Measurements from ENCODE around the gene SPPL3. TPM values are rescaled to one million over a fixed set of nuclear protein-coding genes. Genes with fewer than 3 reads are reported as not detected.

Gene SPPL3
- total and polyA plus RNA-seq, 8 donors: 44.5 to 76.2 (median 68.1) TPM

- H3K4me1 ChIP-seq: peaks cover 14 to 33% of the 10 kb centered on the region in 2 donors
- H3K27me3 ChIP-seq: no peaks in the 10 kb centered on the region
- no peaks in the 10 kb centered on the region for H3K9me3 ChIP-seq
- H3K27ac ChIP-seq: no peak overlapping the region
- no peak overlapping the region for H3K4me3 ChIP-seq
- no peaks in the 10 kb centered on the region for H3K36me3 ChIP-seq
- DNase-seq: no peak
- no peak for TF ChIP-seq CTCF (IDR thresholded peaks at IDR 0.05)
- intact Hi-C loops (cut with DNase I): no loop called here
- ATAC-seq: no peak
Measured at GRCh38 chr12:120830966-120831365, 73.2 kb downstream of the SPPL3 start.

- no peak for DNase-seq
- no peaks in the 10 kb centered on the region for H3K27me3 ChIP-seq
- intact Hi-C loops (cut with DNase I): no loop called here
- H3K36me3 ChIP-seq: no peaks in the 10 kb centered on the region
- no peak overlapping the region for H3K27ac ChIP-seq
- no peaks in the 10 kb centered on the region for H3K9me3 ChIP-seq
- no peak for ATAC-seq
- peaks cover 10 to 28% of the 10 kb centered on the region in 2 donors for H3K4me1 ChIP-seq
- H3K4me3 ChIP-seq: no peak overlapping the region
- no peak for TF ChIP-seq CTCF (IDR thresholded peaks at IDR 0.05)
Measured at GRCh38 chr12:120830052-120830940, 73.9 kb downstream of the SPPL3 start.

GRCh38 chr12:120826335-120826734, 77.8 kb downstream of the SPPL3 start:
- DNase-seq (no peak), ATAC-seq (peak; percentile 24)
- Histone ChIP-seq H3K4me1 (peaks cover 0 to 19% of the 10 kb centered on the region in 2 donors), H3K27me3 (no peaks in the 10 kb centered on the region), H3K27ac (no peak overlapping the region), H3K9me3 (no peaks in the 10 kb centered on the region), H3K36me3 (no peaks in the 10 kb centered on the region), H3K4me3 (no peak overlapping the region)
- intact Hi-C loops (cut with DNase I): no loop called here
- no peak for TF ChIP-seq CTCF (IDR thresholded peaks at IDR 0.05)

GRCh38 chr12:120825337-120825736, 78.8 kb downstream of the SPPL3 start:
- no peak for TF ChIP-seq CTCF (IDR thresholded peaks at IDR 0.05)
- H3K9me3 ChIP-seq: no peaks in the 10 kb centered on the region
- H3K4me3 ChIP-seq: no peak overlapping the region
- intact Hi-C loops (cut with DNase I): no loop called here
- ATAC-seq: no peak
- peaks cover 0 to 24% of the 10 kb centered on the region in 2 donors for H3K4me1 ChIP-seq
- no peaks in the 10 kb centered on the region for H3K27me3 ChIP-seq
- H3K27ac ChIP-seq: no peak overlapping the region
- DNase-seq: no peak
- H3K36me3 ChIP-seq: no peaks in the 10 kb centered on the region

- Histone ChIP-seq H3K27me3 (no peaks in the 10 kb centered on the region), H3K4me3 (no peak overlapping the region), H3K36me3 (no peaks in the 10 kb centered on the region), H3K9me3 (no peaks in the 10 kb centered on the region), H3K4me1 (peaks cover 0 to 16% of the 10 kb centered on the region in 2 donors), H3K27ac (no peak overlapping the region)
- intact Hi-C loops (cut with DNase I): no loop called here
- ATAC-seq (no peak), DNase-seq (no peak)
- TF ChIP-seq CTCF (IDR thresholded peaks at IDR 0.05): no peak
Measured at GRCh38 chr12:120822832-120823503, 81.2 kb downstream of the SPPL3 start.
